ENCODE results near the gene P3H4.
A peak's percentile ranks its signal among the peaks of the same experiment; 100 is the strongest.
"Not testable (repeated sequence)": the region's sequence is repeated elsewhere in the genome, so short reads cannot be mapped to it uniquely, and the experiment has no call there.

The P3H4 gene, protein sequence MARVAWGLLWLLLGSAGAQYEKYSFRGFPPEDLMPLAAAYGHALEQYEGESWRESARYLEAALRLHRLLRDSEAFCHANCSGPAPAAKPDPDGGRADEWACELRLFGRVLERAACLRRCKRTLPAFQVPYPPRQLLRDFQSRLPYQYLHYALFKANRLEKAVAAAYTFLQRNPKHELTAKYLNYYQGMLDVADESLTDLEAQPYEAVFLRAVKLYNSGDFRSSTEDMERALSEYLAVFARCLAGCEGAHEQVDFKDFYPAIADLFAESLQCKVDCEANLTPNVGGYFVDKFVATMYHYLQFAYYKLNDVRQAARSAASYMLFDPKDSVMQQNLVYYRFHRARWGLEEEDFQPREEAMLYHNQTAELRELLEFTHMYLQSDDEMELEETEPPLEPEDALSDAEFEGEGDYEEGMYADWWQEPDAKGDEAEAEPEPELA

DNA sequence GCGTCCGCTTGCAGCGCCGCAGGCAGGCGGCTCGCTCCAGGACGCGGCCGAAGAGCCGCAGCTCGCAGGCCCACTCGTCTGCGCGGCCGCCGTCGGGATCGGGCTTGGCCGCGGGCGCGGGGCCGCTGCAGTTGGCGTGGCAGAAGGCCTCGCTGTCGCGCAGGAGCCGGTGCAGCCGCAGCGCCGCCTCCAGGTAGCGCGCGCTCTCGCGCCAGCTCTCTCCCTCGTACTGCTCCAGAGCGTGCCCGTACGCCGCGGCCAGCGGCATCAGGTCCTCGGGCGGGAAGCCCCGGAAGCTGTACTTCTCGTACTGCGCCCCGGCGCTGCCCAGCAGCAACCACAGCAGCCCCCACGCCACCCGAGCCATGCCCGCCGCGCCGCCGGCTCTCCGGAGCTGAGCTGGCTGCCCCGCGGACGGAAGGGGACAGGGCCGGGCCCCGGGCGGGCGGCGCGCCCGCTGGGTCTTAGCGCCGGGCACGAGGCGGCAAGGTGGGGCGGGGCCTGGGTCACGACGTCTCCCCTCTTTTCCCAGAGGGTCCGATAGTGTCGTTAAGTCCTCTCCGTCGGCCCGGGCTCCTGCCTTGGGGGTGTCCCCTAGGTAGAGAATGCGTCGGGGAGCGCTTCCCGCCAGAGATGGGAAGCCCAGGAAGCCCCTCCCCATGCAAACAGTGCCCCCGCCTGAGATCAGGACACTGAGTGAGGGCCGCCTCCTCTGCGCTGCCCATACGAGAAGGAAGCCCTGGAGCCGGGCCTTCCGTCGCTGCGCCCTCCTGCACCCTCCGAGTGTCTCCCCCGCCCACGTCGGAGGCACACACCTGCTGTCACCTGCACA is at the start of gene P3H4:
TSS of gene P3H4 (minus strand) at position 401 of the 832 bp plus-strand sequence. CDS start at position 367, 34 bp downstream.
- peak; percentile 71 for DNase-seq

DNA sequence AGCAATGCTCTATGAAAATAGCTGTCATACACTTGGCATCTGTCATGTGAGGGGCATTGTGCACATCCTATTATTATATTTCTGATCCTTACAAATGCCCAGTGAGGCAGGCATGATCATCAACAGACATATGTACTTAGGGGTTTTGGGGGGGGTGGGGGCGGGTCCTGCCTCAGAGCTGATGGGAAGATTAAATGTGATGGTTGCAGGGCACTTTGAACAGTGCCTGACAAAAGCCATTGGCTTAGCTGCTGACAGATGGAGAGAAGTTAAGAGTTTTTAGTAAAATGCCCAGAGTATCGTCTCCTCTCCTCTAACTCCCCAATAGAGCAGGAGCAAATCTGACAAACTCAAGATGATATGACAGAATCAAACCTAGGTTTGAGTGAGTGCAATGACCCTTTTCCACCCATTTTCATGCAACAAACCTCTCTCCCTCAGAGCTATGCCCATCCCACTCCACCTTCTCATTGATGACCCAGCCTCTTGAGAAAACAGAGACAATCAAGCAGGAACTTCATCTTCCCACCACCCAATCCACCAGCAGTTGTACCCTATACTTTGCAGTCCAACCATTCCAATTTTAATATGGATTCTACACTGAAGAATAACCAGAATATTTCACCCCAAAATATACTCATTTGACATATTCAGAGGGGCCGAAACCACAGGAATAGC is 48.6 kb upstream of the P3H4 start:
- no peak for DNase-seq

GRCh38 chr17:41851382-41851781 is 39.6 kb upstream of the P3H4 start:
- not testable (repeated sequence) for DNase-seq

DNA sequence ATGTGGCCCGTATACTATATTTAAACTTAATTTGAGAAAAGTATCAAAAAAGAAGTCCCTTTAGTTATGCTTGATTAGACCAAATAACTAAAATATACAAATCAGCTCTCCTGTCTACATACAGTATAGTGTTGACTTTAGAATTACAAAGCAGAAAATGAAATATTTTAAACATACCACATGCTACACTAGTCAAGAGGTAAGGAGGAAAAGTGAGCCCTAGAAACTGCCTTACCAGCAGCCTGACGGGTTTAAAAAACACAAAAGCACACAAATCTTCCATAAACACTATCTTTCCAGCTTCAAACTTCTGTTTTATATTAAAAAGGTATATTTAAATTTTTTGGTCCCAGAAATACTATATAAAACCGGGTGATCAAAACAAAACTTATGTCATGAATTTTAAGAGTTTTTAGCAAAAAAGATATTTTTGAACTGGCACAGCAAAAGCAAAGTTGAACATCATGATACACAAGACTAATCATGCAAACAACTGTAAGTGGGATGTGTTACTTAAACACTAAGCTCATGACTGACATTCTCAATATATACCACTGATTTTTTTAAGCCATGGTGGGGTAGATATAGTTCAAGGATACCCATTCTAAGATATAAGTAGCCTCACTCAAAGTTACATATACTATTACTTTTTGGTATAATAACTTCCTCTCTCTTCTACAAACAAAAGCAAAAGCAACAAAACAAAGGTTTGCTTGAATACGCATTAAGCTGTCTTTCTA is 37.7 kb upstream of the P3H4 start:
- no peak for DNase-seq

DNA sequence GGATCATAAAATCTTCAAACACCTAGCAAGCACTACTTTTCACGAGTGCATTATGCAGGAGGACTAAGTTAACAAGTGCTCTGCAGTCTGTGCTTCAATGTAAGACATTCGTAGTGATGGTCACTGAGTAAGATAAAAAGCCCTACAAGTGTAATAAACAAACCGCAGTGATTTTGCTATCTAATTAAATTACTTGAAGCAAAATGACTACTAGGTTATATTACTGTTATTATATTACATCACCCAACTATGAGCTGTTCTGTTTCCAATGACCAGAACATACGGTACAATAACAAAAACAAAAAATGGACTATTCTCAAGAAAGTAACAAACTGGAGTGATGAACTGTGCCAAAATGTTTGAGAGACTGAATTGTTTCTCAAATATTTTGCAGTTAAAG is 37.0 kb upstream of the P3H4 start:
- DNase-seq = no peak

DNA sequence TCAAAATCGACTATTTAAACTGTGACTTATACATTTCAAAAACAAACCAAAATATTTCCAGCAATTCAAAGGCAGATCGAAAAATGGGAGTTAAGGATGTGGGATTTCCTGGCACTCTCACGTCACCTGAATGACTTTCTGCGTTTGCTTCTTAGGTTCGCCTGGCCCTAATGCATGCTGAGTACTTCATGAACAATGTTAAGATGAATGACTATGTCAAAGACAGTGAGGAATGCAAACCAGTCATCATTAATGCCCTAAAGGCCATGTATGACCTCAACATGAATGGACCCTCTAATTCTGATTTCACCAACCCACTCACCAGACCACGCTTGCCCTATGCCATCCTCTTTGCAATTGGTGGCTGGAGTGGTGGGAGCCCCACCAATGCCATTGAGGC is 33.2 kb upstream of the P3H4 start:
- no peak for DNase-seq

GRCh38 chr17:41840781-41841180 is 29.0 kb upstream of the P3H4 start:
- DNase-seq = not testable (repeated sequence)

- DNase-seq = not testable (repeated sequence)
These were observed 27.7 kb upstream of the P3H4 start for GRCh38 chr17:41839448-41839847.

- DNase-seq = no peak
These were observed 26.2 kb upstream of the P3H4 start, which contains the start of gene KLHL10 for GRCh38 chr17:41837761-41838538. KLHL10 (plus strand) TSS chr17:41837825; CDS start chr17:41837933, 108 bp downstream.

- no peak for DNase-seq
These were observed 24.9 kb upstream of the P3H4 start for GRCh38 chr17:41836550-41837196.

GRCh38 chr17:41835800-41836549 is 24.2 kb upstream of the P3H4 start, which contains the start of gene NT5C3B:
NT5C3B (minus strand) TSS chr17:41836232; CDS start chr17:41836193, 39 bp downstream.
- no peak for DNase-seq

GRCh38 chr17:41835214-41835799 is 23.6 kb upstream of the P3H4 start:
- no peak for DNase-seq

- DNase-seq = not testable (repeated sequence)
These were observed 18.2 kb upstream of the P3H4 start for GRCh38 chr17:41829961-41830360.

GRCh38 chr17:41825175-41825845 is 13.6 kb upstream of the P3H4 start:
- DNase-seq = no peak

DNA sequence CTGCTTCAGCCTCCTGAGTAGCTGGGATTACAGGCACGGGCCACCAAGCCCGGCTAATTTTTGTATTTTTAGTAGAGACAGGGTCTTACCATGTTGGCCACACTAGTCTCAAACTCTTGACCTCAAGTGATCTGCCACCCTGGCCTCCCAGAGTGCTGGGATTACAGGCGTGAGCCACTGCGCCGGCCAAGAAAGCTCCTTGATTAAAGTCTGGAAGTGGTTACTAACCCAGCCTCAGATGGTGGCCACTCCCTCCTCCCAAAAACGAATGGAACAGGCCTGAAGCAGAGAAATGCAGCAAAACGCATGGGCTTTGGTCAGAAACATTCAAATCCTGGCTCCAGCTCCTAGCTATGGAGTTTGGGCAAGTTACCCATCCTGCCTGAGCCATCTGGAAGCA is 12.3 kb upstream of the P3H4 start:
- no peak for DNase-seq

- no peak for DNase-seq
These were observed 11.8 kb upstream of the P3H4 start for GRCh38 chr17:41823580-41823979.

- no peak for DNase-seq
These were observed 11.4 kb upstream of the P3H4 start for GRCh38 chr17:41823141-41823524.

GRCh38 chr17:41822216-41823140 is 10.7 kb upstream of the P3H4 start:
- DNase-seq = no peak

All from COR-L47 (cell line).